ENCODE results near the gene TSNAX. TPM values are rescaled to one million over a fixed set of nuclear protein-coding genes. Genes with fewer than 3 reads are reported as not detected.
"Not testable (repeated sequence)": the region's sequence is repeated elsewhere in the genome, so short reads cannot be mapped to it uniquely, and the experiment has no call there.

TSNAX gene
- total and polyA plus RNA-seq, 7 donors: 17.7 to 37.5 (median 29.3) TPM

DNA sequence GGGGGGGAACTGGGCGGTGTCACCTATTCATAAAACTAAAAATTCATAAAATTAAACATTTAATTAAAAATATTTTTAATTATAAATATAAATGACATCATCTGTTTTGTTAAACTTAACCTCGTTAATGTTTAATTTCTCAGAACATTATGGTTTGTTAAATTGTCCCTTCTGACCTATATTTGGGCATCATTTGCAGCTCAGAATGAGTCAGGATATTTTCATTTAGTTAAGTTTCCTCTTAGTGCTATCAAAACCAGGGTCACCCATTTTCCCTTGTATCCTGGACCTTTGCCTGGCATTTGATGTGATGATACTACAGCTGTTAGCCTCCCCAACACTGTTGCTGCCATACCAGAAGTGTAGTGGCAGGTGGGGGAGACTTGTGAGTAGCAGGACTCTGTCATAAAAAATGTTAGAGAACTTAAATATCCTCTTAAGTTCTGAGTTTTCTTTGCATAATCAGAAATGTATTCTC lies 30.3 kb downstream of the TSNAX start:
- Histone ChIP-seq H3K4me3 (no peak overlapping the region), H3K27me3 (no peaks in the 10 kb centered on the region), H3K36me3 (peaks cover 0 to 8% (median 2%) of the 10 kb centered on the region in 4 donors), H3K4me1 (peaks cover 0 to 24% (median 5%) of the 10 kb centered on the region in 4 donors), H3K9me3 (no peaks in the 10 kb centered on the region), H3K27ac (no peak overlapping the region)
- no peak for TF ChIP-seq POLR2A (IDR thresholded peaks at IDR 0.05)
- no peak for TF ChIP-seq EP300 (IDR thresholded peaks at IDR 0.05)
- TF ChIP-seq, protein P1, sequence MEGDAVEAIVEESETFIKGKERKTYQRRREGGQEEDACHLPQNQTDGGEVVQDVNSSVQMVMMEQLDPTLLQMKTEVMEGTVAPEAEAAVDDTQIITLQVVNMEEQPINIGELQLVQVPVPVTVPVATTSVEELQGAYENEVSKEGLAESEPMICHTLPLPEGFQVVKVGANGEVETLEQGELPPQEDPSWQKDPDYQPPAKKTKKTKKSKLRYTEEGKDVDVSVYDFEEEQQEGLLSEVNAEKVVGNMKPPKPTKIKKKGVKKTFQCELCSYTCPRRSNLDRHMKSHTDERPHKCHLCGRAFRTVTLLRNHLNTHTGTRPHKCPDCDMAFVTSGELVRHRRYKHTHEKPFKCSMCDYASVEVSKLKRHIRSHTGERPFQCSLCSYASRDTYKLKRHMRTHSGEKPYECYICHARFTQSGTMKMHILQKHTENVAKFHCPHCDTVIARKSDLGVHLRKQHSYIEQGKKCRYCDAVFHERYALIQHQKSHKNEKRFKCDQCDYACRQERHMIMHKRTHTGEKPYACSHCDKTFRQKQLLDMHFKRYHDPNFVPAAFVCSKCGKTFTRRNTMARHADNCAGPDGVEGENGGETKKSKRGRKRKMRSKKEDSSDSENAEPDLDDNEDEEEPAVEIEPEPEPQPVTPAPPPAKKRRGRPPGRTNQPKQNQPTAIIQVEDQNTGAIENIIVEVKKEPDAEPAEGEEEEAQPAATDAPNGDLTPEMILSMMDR (IDR thresholded peaks at IDR 0.05): no peak
- TF ChIP-seq POLR2AphosphoS5 (IDR thresholded peaks at IDR 0.05): no peak
- 82 to 91% methylated on average over 2 of the region's 2 CpGs for WGBS, 2 donors
- no peak for DNase-seq
- intact Hi-C loops (cut with DNase I): no loop called here

DNA sequence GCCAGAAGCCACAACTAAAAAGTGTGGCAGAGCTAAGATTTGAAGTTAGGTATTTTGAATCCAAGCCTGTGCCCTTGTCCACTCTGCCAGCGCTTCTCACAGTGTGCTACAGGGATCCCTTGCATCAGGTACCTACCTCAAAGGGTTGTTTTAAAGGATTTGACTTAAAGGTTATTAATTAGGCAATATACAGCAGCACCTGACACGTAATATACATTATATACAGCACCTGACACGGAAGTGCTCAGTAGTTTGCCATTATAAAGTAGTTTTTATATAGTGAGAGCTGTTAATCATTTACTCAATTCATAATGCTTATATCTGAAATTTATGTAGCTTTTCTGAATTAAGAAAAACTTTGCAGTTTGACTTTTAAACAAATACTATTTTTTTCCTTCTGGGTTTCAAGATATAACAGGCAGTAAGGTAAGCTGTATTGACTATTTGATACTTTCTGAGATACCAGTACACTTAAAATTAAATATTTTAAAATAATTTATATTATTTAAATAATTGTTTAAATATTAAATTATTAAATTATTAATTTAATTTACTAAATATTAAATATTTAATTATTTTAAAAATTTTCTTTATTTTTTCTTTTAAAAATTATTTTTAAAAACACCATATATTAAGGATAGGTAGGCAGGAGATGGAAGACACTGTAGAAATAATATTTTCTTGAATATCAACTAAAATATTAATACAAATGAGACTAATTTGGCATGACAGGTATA lies 33.3 kb downstream of the TSNAX start:
- H3K27me3 ChIP-seq: no peaks in the 10 kb centered on the region
- peaks cover 0 to 22% (median 2%) of the 10 kb centered on the region in 4 donors for H3K36me3 ChIP-seq
- DNase-seq: no peak
- no peaks in the 10 kb centered on the region for H3K9me3 ChIP-seq
- no peak for TF ChIP-seq POLR2A (IDR thresholded peaks at IDR 0.05)
- WGBS, 2 donors: 27 to 79% methylated on average over 3 of the region's 3 CpGs
- intact Hi-C loops (cut with DNase I): no loop called here
- H3K27ac ChIP-seq: no peak overlapping the region
- no peak overlapping the region for H3K4me3 ChIP-seq
- peaks cover 0 to 31% (median 5%) of the 10 kb centered on the region in 4 donors for H3K4me1 ChIP-seq

DNA sequence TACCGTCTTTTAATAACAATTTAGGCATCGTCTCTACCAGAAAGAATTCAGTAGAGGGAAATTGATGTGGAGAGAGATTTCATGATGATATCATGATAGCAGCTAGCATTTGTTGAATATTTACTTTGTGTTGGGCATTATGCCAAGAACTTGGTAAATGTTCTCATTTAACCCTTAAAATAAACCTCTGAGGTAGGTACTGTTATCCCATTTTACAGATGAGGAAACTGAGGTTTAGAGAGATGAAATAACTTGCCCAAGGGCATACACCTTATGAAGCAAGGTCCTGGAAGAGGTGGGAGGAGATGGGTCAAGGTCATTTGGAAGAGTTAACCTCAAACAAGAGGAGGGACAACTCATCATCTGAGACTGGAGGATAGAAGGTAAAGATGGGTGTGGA lies 34.8 kb downstream of the TSNAX start:
- intact Hi-C loops (cut with DNase I): no loop called here
- DNase-seq: no peak
- H3K27ac ChIP-seq: no peak overlapping the region
- H3K4me3 ChIP-seq: no peak overlapping the region
- WGBS, 2 donors: 63 to 75% methylated on average over 2 of the region's 2 CpGs
- H3K36me3 ChIP-seq: peaks cover 0 to 22% (median 2%) of the 10 kb centered on the region in 4 donors
- no peaks in the 10 kb centered on the region for H3K9me3 ChIP-seq
- no peaks in the 10 kb centered on the region for H3K27me3 ChIP-seq
- no peak for TF ChIP-seq POLR2AphosphoS5 (IDR thresholded peaks at IDR 0.05)
- TF ChIP-seq, protein P1 (IDR thresholded peaks at IDR 0.05): no peak
- TF ChIP-seq EP300 (IDR thresholded peaks at IDR 0.05): no peak
- no peak for TF ChIP-seq POLR2A (IDR thresholded peaks at IDR 0.05)
- peaks cover 0 to 20% (median 2%) of the 10 kb centered on the region in 4 donors for H3K4me1 ChIP-seq

DNA sequence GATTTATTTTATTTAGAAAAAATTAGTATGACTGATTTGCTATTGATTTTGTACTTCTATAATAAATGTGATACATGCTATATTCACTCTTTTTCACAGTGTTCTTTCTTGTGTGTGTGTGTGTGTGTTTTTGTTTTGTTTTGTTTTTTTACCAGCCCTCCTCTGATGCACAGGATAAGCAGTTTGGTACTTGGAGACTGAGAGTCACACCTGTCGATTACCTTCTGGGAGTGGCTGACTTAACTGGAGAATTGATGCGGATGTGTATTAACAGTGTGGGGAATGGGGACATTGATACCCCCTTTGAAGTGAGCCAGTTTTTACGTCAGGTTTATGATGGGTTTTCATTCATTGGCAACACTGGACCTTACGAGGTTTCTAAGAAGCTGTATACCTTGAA lies 35.9 kb downstream of the TSNAX start:
- Histone ChIP-seq H3K27me3 (no peaks in the 10 kb centered on the region), H3K9me3 (no peaks in the 10 kb centered on the region), H3K36me3 (peaks cover 0 to 22% (median 2%) of the 10 kb centered on the region in 4 donors), H3K27ac (no peak overlapping the region), H3K4me3 (no peak overlapping the region), H3K4me1 (peaks cover 0 to 18% (median 2%) of the 10 kb centered on the region in 4 donors)
- intact Hi-C loops (cut with DNase I): no loop called here
- TF ChIP-seq POLR2A (IDR thresholded peaks at IDR 0.05): no peak
- TF ChIP-seq EP300 (IDR thresholded peaks at IDR 0.05): no peak
- no peak for TF ChIP-seq POLR2AphosphoS5 (IDR thresholded peaks at IDR 0.05)
- TF ChIP-seq, protein P1 (IDR thresholded peaks at IDR 0.05): no peak
- 86 to 94% methylated on average over 4 of the region's 4 CpGs for WGBS, 2 donors
- DNase-seq: no peak

DNA sequence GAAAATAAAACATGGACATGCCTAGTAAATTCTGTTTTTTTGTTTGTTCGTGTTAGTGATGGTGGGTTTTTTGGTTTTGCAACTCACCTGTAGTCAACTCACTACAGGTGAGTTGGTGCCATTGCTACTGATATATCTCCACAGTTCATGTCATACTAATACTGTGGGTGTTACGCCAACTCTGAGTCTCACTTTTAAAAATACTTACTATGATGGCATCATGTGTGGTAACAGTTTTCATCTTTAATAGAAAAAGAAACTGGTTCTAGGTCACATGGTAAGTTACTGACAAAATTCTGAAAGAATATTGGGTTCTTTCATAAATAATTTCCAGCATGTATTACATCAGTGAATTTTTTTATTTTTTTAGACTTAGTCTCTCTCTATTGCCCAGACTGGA lies 38.0 kb downstream of the TSNAX start:
- no peak overlapping the region for H3K4me3 ChIP-seq
- no peak for DNase-seq
- no peaks in the 10 kb centered on the region for H3K27me3 ChIP-seq
- H3K4me1 ChIP-seq: peaks cover 0 to 18% (median 2%) of the 10 kb centered on the region in 4 donors
- H3K9me3 ChIP-seq: no peaks in the 10 kb centered on the region
- peaks cover 0 to 18% (median 1%) of the 10 kb centered on the region in 4 donors for H3K36me3 ChIP-seq
- TF ChIP-seq, protein P1 (IDR thresholded peaks at IDR 0.05): no peak
- TF ChIP-seq POLR2A (IDR thresholded peaks at IDR 0.05) (no peak), POLR2AphosphoS5 (IDR thresholded peaks at IDR 0.05) (no peak), EP300 (IDR thresholded peaks at IDR 0.05) (no peak)
- H3K27ac ChIP-seq: no peak overlapping the region
- intact Hi-C loops (cut with DNase I): no loop called here
- 96 to 97% methylated on average over 2 of the region's 2 CpGs for WGBS, 2 donors

DNA sequence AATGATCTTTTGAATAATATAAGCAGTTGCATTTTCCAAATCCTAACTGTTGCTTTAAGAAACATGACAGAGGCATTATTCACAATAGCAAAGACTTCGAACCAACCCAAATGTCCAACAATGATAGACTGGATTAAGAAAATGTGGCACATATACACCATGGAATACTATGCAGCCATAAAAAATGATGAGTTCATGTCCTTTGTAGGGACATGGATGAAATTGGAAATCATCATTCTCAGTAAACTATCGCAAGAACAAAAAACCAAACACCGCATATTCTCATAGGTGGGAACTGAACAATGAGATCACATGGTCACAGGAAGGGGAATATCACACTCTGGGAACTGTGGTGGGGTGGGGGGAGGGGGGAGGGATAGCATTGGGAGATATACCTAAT lies 41.8 kb downstream of the TSNAX start:
- 97 to 99% methylated on average over 3 of the region's 3 CpGs for WGBS, 2 donors
- intact Hi-C loops (cut with DNase I): not testable (repeated sequence)

More for the DNA sequence above, 41.8 kb downstream of the TSNAX start:
- not testable (repeated sequence) for H3K27me3 ChIP-seq, H3K4me3 ChIP-seq, H3K9me3 ChIP-seq, DNase-seq, H3K36me3 ChIP-seq, H3K27ac ChIP-seq, H3K4me1 ChIP-seq

Measured in sigmoid colon (tissue), 7 donors.